Thyroid gland (tissue), 4 donors: ENCODE results near the gene SPACDR. TPM values are rescaled to one million over a fixed set of nuclear protein-coding genes. Genes with fewer than 3 reads are reported as not detected.

Experiments
- DNase-seq, 2 donors: peaks; one replicate each; pipeline ENCODE4 v3.0.0-alpha.2; 2019
- H3K27ac ChIP-seq, 3 donors: fragments of 200-600 bp; sonication (generic); 1 replicate in 2 of 3; 2 replicates in 1 of 3; pipeline ENCODE4 v1.5.1; 2016 to 2019; ENCODE audit warnings: mild to moderate bottlenecking in 1 of 3, moderate library complexity in 1 of 3
- H3K27me3 ChIP-seq: fragments of 200-600 bp; sonication (generic); one replicate; pipeline ENCODE4 v1.5.1; 2019
- H3K36me3 ChIP-seq, 2 donors: fragments of 200-600 bp; sonication (generic); one replicate each; pipeline ENCODE4 v1.5.1; 2016 to 2019
- H3K4me1 ChIP-seq, 2 donors: fragments of 200-600 bp; sonication (generic); one replicate each; pipeline ENCODE4 v1.5.1; 2017 to 2019
- H3K4me3 ChIP-seq, 3 donors: fragments of 200-600 bp; sonication (generic); replicated peaks in 1 of 3; 1 replicate in 2 of 3; 2 replicates in 1 of 3; pipeline ENCODE4 v1.5.1; 2016; ENCODE audit warnings: mild to moderate bottlenecking in 1 of 3
- H3K9me3 ChIP-seq: fragments of 200-600 bp; sonication (generic); one replicate; pipeline ENCODE4 v1.5.1; 2017
- POLR2A ChIP-seq, 2 donors: fragments of 450-650 bp; IDR thresholded peaks; one replicate each; pipeline ENCODE4 v1.6.1; 2017; ENCODE audit warnings: antibody characterized with exemption in 2 of 2, mild to moderate bottlenecking in 2 of 2, moderate library complexity in 1 of 2
- WGBS, 2 donors: methylation state at CpG; one replicate each; pipeline ENCODE4 v1.1.5; 2017; 5-methylcytosine and 5-hydroxymethylcytosine counted together
- intact Hi-C: fragments of 100-400 bp; cut with DNase I; formaldehyde crosslinking; loops from one replicate; pipeline ENCODE4 v1.15.1; 2023
- total RNA-seq, 4 donors: library from RNA; depleted of rRNA; stranded (reverse); fragments of >200 nt; gene quantifications; one replicate each; pipeline ENCODE4 v1.2.3, GENCODE V29; 2016
- TF ChIP-seq, protein P1 (sequence below), 6 experiments: fragments of 200-600 bp in 3 of 6; fragments of 450-650 bp in 3 of 6; sonication (generic) in 3 of 6; IDR thresholded peaks; one replicate each; pipeline ENCODE4 v1.5.1; 2016 to 2019; ENCODE audit warnings: antibody characterized with exemption in 6 of 6, mild to moderate bottlenecking in 2 of 6, inconsistent platforms in 1 of 6, moderate library complexity in 1 of 6

Gene SPACDR
- total RNA-seq, 4 donors from 2014 or later: 2.0 TPM; not detected in 3

DNA sequence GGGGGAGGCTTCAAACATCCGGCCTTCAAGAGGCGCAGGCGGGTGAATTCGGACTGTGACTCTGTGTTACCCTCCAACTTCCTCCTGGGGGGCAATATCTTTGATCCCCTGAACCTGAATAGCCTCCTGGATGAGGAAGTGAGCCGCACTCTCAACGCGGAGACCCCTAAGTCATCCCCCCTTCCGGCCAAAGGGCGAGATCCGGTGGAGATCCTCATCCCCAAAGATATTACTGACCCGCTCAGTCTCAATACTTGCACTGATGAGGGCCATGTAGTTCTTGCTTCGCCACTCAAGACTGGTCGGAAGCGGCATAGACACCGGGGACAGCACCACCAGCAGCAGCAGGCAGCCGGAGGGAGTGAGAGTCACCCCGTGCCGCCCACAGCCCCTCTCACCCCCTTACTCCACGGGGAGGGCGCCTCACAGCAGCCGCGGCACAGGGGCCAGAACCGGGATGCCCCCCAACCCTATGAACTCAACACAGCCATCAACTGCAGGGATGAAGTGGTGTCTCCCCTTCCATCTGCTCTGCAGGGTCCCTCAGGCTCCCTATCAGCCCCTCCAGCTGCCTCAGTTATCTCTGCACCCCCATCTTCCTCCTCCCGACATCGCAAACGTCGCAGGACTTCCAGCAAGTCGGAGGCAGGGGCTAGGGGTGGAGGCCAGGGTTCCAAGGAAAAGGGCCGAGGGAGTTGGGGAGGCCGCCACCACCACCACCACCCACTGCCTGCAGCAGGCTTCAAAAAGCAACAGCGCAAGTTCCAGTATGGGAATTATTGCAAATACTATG is 33.4 kb downstream of the SPACDR start:
- peak; percentile 47 to 49 for DNase-seq
- TF ChIP-seq, protein P1, sequence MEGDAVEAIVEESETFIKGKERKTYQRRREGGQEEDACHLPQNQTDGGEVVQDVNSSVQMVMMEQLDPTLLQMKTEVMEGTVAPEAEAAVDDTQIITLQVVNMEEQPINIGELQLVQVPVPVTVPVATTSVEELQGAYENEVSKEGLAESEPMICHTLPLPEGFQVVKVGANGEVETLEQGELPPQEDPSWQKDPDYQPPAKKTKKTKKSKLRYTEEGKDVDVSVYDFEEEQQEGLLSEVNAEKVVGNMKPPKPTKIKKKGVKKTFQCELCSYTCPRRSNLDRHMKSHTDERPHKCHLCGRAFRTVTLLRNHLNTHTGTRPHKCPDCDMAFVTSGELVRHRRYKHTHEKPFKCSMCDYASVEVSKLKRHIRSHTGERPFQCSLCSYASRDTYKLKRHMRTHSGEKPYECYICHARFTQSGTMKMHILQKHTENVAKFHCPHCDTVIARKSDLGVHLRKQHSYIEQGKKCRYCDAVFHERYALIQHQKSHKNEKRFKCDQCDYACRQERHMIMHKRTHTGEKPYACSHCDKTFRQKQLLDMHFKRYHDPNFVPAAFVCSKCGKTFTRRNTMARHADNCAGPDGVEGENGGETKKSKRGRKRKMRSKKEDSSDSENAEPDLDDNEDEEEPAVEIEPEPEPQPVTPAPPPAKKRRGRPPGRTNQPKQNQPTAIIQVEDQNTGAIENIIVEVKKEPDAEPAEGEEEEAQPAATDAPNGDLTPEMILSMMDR (IDR thresholded peaks at IDR 0.05): no peak
- no peak for TF ChIP-seq POLR2A (IDR thresholded peaks at IDR 0.05)
- 19% methylated on average over 24 to 27 of the region's 31 CpGs for WGBS, 2 donors
- intact Hi-C loops: no loop called here
- Histone ChIP-seq H3K4me3 (peak overlapping the region; percentile 36 to 89 (median 88)), H3K9me3 (no peaks in the 10 kb centered on the region), H3K27ac (peak overlapping the region; percentile 99 to 100 (median 99)), H3K27me3 (no peaks in the 10 kb centered on the region), H3K4me1 (peaks cover 39 to 57% of the 10 kb centered on the region in 2 donors), H3K36me3 (peaks cover 17 to 20% of the 10 kb centered on the region in 2 donors)

DNA sequence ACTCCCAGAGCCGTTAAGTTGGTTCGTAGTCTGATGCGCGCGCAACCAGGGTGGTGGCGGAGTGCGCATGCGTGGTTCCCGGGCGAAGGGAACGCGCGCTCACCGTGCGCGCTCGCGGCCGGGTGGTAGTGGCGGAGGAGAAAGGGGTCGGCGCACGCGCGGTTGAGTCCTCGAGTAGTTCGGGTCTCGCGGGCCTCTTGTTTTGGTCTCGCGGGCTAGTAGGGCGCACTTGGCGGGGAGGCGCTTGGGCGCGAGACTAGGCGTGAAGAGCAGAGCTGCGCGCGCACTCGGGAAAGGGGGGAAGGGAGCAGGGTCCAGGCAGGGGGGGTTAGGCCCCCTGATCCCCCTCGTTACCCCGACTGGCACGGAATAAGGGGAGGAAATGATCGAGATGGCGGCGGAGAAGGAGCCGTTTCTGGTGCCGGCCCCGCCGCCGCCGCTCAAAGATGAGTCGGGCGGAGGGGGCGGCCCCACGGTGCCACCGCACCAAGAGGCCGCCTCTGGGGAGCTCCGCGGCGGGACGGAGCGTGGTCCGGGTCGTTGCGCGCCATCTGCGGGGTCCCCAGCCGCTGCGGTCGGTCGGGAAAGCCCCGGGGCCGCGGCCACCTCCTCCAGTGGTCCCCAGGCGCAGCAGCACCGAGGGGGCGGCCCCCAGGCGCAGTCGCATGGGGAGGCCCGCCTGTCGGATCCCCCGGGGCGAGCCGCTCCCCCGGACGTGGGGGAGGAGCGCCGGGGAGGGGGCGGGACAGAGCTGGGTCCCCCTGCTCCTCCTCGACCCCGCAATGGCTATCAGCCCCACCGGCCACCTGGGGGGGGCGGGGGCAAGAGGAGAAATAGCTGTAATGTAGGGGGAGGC is 34.2 kb downstream of the SPACDR start, which contains the start of gene MEPCE:
Gene MEPCE, plus strand, starts transcription at position 195 of the 856 bp plus-strand sequence. Its CDS starts 188 bp downstream, at position 383.
- Histone ChIP-seq H3K9me3 (no peaks in the 10 kb centered on the region), H3K27ac (peak within 1 kb of the TSS; percentile 99 to 100 (median 99)), H3K4me1 (peaks cover 34 to 51% of the 10 kb centered on the region in 2 donors), H3K27me3 (no peaks in the 10 kb centered on the region), H3K36me3 (peaks cover 17 to 20% of the 10 kb centered on the region in 2 donors), H3K4me3 (peak within 1 kb of the TSS; percentile 36 to 89 (median 88))
- TF ChIP-seq, protein P1 (IDR thresholded peaks at IDR 0.05): no peak
- TF ChIP-seq POLR2A (IDR thresholded peaks at IDR 0.05): peak in 1 of 2 donors; percentile 82
- 0% methylated on average over 36 to 39 of the region's 95 CpGs for WGBS, 2 donors
- intact Hi-C loops: no loop called here
- peak; percentile 97 to 98 for DNase-seq

DNA sequence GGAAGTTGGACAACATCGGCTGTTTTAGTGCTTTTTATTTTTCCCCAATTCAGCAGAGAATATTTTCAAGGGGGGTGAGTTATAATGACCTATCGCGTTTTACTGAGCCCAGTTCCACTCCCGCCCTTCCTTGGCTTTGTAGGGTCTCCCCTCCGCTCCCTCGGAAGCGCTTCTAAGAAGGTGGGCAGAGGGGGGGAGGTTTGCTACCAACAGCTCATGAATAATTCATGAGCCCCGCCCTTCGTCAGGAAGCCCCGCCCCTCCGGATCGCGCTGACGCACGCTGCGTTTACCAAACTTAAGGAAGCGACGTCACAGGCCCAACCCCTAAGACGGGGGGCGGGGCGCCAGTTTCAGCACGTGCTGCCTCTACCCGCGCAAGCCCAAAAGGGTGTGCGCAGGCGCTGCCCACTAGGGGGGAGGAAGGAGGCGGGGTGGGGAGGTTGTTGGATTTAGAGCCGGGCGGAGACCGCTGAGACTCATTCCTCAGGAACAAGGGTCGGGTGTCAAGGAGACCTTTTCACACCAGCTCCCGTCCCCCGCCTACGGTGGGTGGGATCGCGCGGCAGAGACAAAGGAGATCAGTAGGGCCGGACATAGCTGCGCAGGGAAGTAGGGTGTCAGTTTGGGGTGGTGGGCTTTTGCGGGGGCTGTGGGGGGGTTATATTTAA is 35.0 kb downstream of the SPACDR start:
- Histone ChIP-seq H3K36me3 (peaks cover 9 to 13% of the 10 kb centered on the region in 2 donors), H3K4me1 (peaks cover 31 to 43% of the 10 kb centered on the region in 2 donors), H3K4me3 (peak overlapping the region; percentile 36 to 89 (median 88)), H3K27me3 (no peaks in the 10 kb centered on the region), H3K27ac (peak overlapping the region; percentile 99 to 100 (median 99)), H3K9me3 (no peaks in the 10 kb centered on the region)
- peak; percentile 100 for DNase-seq
- intact Hi-C loops: no loop called here
- TF ChIP-seq, protein P1 (IDR thresholded peaks at IDR 0.05): peak in 3 of 6 experiments; percentile 36 to 45 (median 41)
- TF ChIP-seq POLR2A (IDR thresholded peaks at IDR 0.05): peak; percentile 74 to 79
- 1% methylated on average over 22 to 37 of the region's 40 CpGs for WGBS, 2 donors

DNA sequence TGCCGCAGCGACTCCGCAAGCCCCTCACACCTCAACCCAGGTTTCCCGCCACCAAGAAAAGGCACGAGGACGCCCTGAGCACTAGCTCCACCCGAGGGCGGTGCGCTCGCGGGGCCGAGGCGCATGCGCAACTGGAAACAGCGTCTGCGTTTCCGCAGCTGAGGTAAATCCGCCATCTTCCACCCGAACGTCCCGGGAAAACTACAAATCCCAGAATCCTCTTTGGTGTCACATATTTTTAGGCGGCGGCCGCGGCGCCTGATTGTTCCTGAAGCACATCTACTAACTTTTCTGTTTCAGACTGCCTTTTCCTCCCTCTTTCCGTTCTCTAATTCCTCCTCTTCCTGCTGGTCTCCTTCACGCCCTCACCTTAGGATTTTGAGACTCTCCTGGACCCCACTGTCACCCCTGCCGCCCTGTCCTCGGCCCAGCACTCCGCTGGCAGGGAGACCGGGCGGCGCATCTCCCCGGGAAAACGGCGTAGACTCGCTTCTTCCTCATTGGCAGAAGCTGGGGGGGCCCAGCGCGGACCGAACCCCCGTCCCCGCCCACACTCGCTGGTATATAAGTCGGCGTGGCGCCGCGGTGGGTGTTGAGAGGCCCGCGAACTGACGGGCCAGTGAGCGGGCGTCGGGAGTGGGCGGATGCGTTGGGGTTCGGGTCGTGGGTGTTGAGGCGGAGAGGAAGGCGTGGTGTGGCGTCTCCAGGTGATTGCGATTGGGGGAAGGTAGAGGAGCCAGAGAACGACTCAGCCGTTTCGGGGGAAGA is 35.7 kb downstream of the SPACDR start, which contains the start of gene ZCWPW1:
Gene ZCWPW1, minus strand, starts transcription at position 505 of the 768 bp plus-strand sequence. CDS start 8,054 bp downstream, outside the sequence.
- intact Hi-C loops: no loop called here
- H3K9me3 ChIP-seq: no peaks in the 10 kb centered on the region
- DNase-seq: peak; percentile 93 to 95
- H3K27me3 ChIP-seq: no peaks in the 10 kb centered on the region
- H3K4me1 ChIP-seq: peaks cover 31 to 36% of the 10 kb centered on the region in 2 donors
- peak within 1 kb of the TSS; percentile 99 to 100 (median 99) for H3K27ac ChIP-seq
- peak; percentile 73 to 99 for TF ChIP-seq POLR2A (IDR thresholded peaks at IDR 0.05)
- TF ChIP-seq, protein P1 (IDR thresholded peaks at IDR 0.05): peak in 1 of 6 experiments; percentile 1
- H3K36me3 ChIP-seq: peaks cover 2 to 5% of the 10 kb centered on the region in 2 donors
- WGBS, 2 donors: 1% methylated on average over 41 to 66 of the region's 66 CpGs
- peak within 1 kb of the TSS; percentile 36 to 89 (median 88) for H3K4me3 ChIP-seq
